GM12873 (cell line): ENCODE measurements around the gene CCNY.

ENCODE experiments used
- CTCF ChIP-seq: IDR thresholded peaks from 2 replicates; pipeline ENCODE4 v1.5.1; 2012; ENCODE audit warnings: low read depth, mild to moderate bottlenecking, moderate library complexity, low read length, control low read depth; ENCODE audit not compliant: insufficient read depth; ENCODE audit errors: missing control alignments

CCNY gene

GRCh38 chr10:35409808-35410207 is 73.5 kb downstream of the CCNY start:
- no peak for TF ChIP-seq CTCF

- TF ChIP-seq CTCF = no peak
Observed at GRCh38 chr10:35412003-35412723, 75.9 kb downstream of the CCNY start.

- no peak for TF ChIP-seq CTCF
Observed at GRCh38 chr10:35412900-35413491, 76.7 kb downstream of the CCNY start.

- TF ChIP-seq CTCF = no peak
Observed at GRCh38 chr10:35413985-35414861, 77.9 kb downstream of the CCNY start.

- no peak for TF ChIP-seq CTCF
Observed at GRCh38 chr10:35415505-35415904, 79.2 kb downstream of the CCNY start.

- TF ChIP-seq CTCF = no peak
Observed at GRCh38 chr10:35416619-35417312, 80.5 kb downstream of the CCNY start.

- TF ChIP-seq CTCF = no peak
Observed at GRCh38 chr10:35417313-35417625, 81.0 kb downstream of the CCNY start.
